ENCODE data around the gene CARMIL3.

The CARMIL3 gene

GRCh38 chr14:24062216-24062980 is 10.6 kb downstream of the CARMIL3 start:
- no peak for DNase-seq

- no peak for DNase-seq
Measured at GRCh38 chr14:24063263-24063836, 11.5 kb downstream of the CARMIL3 start.

GRCh38 chr14:24064091-24064795 is 12.4 kb downstream of the CARMIL3 start:
- no peak for DNase-seq

DNA sequence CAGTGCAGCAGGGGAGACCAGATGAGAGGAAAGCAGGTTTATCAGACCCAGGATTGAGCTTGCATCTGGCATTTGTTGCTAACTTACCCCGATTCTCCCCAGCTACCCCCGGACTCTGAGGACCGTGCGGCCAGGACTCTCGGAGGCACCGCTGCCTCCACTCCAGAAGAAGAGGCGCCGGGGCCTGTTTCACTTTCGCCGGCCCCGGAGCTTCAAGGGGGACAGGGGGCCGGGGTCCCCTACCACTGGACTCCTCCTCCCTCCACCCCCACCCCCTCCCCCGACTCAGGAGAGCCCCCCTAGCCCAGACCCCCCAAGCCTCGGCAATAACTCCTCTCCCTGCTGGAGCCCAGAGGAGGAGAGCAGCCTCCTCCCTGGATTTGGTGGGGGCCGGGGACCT is 13.0 kb downstream of the CARMIL3 start:
- DNase-seq, result no peak

- no peak for DNase-seq
Measured at GRCh38 chr14:24065408-24065807, 13.6 kb downstream of the CARMIL3 start.

DNA sequence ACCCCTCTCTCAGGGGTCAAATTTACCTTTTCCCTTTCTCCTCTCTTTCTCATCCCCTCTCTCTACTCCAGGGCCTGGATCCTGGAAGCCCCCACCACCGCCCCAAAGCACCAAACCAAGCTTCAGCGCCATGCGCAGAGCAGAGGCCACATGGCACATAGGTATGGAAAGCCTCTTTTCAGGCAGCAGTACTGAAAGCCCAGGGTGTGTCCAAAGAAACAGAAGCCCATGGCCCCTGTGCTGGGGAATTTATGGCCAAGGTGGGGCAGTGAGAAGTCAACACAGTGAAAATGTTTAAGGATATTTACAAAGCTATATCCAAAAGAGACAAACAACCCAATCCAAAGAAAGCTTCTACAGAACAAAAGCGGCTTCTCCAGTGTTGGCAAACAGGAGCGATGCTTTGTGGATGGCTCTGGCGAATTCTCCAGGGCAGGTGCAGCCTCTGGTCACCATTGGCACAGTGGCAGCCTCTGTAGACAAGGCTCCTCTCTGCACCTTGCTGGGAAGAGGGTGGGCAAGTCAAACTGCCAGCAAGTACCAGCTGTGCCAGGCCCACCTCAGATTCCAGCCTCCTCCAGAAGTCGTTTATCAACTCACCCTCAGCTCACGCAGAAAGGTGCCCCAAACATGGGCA is 14.8 kb downstream of the CARMIL3 start:
- DNase-seq, result no peak

- no peak for DNase-seq
Measured at GRCh38 chr14:24067133-24068082, 15.6 kb downstream of the CARMIL3 start.

DNA sequence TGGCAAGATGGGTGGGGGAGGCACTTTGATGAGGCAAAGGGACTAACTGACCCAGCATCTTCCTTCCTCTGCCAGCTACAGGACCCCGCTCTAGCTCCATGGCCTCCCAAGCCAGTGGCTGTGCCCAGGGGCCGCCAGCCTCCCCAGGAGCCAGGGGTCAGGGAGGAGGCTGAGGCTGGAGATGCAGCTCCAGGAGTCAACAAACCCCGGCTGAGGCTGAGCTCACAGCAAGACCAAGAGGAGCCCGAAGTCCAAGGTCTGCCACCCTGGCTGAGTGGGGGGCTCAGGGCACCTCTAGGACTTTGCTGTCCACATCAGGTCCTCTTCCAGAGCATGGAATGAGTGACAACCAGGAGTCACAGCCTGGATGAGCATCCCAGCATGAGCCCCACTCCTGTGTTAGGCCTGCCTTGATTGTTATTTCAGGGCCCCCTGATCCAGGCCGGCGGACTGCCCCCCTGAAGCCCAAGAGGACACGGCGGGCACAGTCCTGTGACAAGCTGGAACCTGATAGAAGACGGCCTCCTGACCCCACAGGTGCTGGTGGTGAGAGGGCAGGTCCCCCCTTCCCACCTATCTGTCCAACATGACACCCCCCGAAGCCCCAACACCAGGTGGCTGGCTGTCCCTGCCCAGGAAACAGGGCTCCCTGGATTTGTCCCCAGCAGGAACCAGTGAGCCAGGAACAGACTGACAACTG is 17.1 kb downstream of the CARMIL3 start:
- DNase-seq, result no peak

DNA sequence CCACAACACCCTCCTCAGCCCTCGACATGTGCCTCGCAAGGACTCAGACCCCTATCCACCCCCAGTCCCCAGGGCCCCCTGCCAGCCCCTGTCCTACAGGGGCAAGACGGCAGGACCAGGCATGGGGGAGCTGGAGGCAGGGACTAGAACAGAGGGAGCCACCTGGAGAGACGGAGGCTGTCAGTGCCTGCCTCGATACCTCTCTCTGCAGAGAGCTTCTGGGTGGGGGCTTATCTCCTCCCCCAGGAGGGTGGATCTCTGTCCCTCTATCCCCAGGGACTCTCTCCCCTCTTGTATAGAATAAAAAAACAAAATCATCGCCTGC is 17.6 kb downstream of the CARMIL3 start:
- no peak for DNase-seq

- DNase-seq, result no peak
Measured at GRCh38 chr14:24070285-24071143, 18.7 kb downstream of the CARMIL3 start.

GRCh38 chr14:24071144-24071697 is 19.4 kb downstream of the CARMIL3 start, which contains the start of gene CPNE6:
Gene CPNE6 (plus strand): TSS chr14:24071562. CDS start chr14:24072937, 1,375 bp downstream.
- DNase-seq, result no peak

DNA sequence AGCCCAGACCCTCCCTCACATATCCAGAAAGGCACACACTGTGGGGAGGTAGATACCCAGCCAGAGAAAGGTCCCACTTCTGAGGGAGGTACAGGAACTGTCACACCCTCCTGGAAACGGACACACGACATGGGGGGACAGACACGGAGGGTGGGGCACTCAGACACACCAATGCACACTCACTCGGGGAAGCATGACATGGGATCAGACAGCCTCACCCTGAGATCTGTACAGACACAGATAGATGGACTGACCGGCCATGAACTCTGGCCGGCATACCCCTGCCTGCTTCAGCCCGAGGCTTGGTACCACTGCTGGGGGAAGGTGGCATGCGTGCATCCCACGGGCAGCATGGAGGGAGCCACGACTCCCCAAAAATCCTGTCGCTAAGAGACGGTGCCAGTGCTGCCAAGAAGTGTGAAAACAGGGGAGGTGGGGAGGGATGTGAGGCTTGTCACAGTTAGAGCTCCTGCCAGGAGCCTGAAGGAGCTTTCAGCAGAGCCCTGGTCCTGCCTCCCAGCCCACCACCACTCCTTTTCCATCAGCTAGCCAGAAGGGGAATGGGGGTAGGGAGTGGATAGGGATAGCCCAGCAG is 20.1 kb downstream of the CARMIL3 start:
- DNase-seq, result no peak

- no peak for DNase-seq
Measured at GRCh38 chr14:24072436-24072835, 20.6 kb downstream of the CARMIL3 start.

DNA sequence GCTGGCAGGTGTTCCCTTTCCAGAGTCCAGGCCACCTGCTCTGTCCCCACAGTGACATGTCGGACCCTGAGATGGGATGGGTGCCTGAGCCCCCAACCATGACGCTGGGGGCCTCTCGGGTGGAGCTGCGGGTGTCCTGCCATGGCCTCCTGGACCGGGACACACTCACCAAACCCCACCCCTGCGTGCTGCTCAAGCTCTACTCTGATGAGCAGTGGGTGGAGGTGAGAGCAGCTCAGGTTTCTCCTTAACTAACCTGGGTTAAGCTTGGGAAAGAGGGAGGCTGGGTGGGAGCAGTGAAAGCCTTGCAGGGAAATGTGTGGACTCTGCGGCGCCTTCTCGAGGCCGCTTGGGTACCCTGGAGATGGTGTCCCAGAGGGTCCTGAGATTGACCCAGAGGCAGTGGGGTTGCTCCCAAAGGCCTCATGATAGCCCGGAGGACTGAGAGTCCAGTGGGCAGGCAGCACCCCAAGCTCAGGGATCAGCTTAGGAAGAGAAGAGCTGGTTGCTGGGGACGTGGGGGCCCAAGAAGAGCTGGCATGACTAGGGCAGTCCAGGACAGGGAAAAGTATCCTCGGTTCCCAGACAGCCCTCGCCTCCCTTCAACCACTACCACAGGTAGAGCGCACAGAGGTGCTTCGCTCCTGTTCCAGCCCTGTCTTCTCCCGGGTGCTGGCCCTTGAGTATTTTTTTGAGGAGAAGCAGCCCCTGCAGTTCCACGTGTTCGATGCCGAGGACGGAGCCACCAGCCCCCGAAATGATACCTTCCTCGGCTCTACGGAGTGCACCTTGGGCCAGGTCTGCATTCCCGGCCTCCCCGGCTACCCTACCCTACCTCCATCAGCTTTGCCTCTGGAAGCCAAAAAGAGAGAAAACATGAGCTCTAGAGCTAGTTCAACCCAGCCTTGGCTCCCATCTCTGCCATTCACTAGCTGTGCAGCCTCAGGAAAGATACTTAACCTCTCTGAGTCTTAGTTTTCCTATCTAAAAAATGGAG is 21.4 kb downstream of the CARMIL3 start:
- DNase-seq, result no peak

GRCh38 chr14:24074625-24075484 is 23.0 kb downstream of the CARMIL3 start:
- no peak for DNase-seq

- DNase-seq, result no peak
Measured at GRCh38 chr14:24075485-24076301, 23.9 kb downstream of the CARMIL3 start.

- no peak for DNase-seq
Measured at GRCh38 chr14:24076302-24076601, 24.4 kb downstream of the CARMIL3 start.
